DMS 273 (cell line): ENCODE results near the gene GATB.
"Not testable (repeated sequence)": the region's sequence is repeated elsewhere in the genome, so short reads cannot be mapped to it uniquely, and the experiment has no call there.

Experiments used
- DNase-seq: peaks from one replicate; lab custom pipeline; 2025; ENCODE audit not compliant: unreplicated experiment; lab: John Stamatoyannopoulos, UW

The GATB gene

DNA sequence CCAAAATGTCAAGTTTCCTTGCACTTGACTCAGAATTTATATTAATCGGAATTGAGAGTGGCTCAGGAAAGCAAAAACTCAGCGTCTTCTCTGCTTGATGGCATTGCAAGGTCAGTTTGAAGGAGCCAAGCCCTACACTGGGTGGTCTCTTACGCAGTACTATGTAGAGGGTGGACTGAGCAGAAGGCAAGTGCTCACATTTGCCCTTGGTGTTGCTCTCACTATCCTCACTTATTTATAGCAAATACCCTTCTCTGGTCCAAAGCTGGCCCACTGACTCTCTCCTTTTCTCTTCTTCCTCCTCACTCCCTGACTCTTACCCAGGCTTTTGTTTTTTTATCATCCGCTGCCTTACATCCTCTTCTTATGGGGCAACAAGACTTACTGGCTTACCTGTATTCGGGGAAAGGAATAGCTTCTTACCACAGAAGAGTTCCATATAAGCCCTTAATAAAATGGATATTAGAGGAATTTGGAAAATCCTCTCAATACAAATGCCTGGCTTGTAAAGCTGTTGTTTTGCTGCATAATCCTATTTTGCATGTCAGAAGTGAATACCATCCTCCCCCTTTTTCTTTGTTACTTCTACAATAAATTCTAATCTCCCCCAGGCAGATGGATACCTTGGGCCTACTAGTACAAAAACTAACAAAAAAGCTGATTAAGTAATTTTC is 24.8 kb upstream of the GATB start:
- no peak for DNase-seq

DNA sequence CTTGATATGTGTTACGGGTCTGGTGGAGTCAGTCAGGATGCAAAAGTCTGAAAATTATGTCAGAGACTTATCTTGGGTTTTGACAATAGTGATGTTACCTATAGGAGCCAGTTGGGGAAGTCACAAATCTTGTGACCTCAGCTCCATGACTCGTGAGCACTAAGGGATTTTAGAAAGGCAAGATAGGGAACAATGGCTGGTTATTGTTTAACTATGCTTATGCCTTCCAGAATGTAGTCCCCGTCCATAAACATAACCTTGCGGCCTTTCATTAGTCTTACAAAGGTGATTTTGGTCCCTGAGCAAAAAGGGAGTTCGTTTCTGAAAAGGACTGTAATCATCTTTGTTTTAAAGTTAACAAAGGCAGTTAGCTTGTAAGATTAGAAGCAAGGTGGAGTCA is 23.9 kb upstream of the GATB start:
- no peak for DNase-seq

DNA sequence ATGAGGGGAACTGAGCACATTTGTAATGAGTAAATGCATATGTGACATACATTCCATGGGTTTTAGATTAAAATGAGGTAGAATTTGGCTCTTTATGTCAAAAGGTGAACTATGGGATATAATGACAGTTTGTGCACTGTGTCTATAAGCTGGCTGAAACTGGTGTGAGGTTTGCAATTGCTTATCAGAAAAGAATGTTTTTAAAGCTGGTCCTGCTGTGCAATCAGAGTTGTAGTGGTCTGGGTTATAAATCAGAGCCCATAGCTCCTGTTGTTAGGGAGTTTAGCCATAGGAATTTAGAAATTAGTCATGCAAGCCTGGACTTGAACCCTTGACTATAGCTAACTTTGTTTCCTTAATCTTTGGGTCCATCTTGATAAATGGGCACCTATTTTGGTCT is 23.1 kb upstream of the GATB start:
- DNase-seq, result no peak

- no peak for DNase-seq
Measured at GRCh38 chr4:151782296-151782695, 21.5 kb upstream of the GATB start.

DNA sequence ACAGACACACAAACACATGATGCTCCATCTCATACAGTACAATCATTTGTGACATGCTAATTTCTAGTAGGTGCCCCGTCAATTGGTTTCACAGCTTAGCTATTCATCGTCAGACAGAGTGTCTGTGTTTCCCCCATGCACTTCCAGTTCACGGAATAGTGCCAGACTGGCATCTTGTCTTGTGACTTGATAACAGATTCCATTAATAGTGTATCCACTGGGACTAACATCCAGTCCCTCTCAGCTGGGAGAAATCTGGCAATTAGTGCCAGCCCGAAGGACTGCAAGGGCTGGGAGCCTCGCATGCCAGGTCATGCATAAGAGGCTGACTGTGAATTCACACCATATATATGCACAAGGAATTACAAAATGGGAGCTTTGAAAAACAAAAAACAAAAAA is 20.2 kb upstream of the GATB start:
- no peak for DNase-seq

DNA sequence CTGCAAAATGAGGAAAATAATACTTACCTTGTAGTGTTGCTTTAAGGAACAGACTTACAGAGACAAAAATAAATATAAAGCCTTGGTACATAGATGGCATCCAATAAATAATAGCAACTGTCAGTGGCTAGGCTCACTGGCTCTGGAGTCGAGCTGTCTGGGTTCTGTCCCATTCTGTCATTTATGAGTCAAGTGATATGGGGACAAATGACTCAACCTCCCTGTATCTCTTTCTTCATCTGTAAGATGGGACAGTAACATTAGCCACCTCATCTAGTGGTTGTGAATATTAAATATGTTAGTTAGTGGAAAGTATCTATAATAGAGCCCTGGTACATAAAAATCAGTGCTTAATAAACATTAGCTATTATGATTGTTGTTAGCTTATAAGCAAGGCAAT is 16.7 kb upstream of the GATB start:
- no peak for DNase-seq

DNA sequence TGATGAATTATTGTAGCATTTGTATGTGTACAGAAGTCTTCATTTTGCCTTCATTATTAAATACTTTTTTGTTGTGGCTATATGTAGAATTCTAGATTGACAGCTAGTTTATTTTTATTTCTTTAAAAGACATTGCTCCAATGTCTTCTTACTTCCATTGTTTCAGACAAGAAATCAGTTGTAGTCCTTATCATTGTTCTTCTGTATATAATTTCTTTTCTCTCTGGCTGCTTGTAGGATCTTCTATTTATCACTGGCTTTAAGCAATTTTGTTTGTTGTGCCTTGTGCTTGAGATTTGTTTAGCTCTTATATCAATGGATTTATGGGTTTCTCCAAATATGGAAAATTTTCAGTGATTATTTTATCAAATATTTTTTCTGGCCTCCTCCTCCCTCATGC is 13.5 kb upstream of the GATB start:
- no peak for DNase-seq

- no peak for DNase-seq
Measured at GRCh38 chr4:151772274-151772673, 11.5 kb upstream of the GATB start.

GRCh38 chr4:151771664-151772063 is 10.9 kb upstream of the GATB start:
- peak; percentile 21 for DNase-seq

- no peak for DNase-seq
Measured at GRCh38 chr4:151770154-151770553, 9.3 kb upstream of the GATB start.

DNA sequence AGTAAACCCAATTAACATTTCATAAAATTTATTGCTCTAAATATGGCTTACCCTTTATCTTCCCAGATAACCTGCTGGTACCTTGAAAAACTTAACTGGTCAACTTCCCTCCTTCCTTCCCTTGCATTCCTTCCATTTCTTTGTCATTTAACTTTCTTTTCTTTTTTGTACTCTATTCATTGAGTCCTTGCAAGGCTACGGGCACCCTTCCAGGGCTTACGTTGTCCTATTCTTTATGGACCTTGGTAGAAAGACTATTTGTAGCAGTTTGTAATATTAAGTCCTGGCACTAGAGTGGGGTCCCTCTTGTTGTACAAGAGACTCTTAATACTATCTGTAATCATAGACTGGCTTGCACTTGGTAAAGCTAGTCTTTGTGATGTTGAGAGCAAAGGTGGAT is 8.0 kb upstream of the GATB start:
- no peak for DNase-seq

- no peak for DNase-seq
Measured at GRCh38 chr4:151766691-151767090, 5.9 kb upstream of the GATB start.

GRCh38 chr4:151760002-151760401 is 805 bp downstream of the GATB start:
- DNase-seq, result peak; percentile 18

DNA sequence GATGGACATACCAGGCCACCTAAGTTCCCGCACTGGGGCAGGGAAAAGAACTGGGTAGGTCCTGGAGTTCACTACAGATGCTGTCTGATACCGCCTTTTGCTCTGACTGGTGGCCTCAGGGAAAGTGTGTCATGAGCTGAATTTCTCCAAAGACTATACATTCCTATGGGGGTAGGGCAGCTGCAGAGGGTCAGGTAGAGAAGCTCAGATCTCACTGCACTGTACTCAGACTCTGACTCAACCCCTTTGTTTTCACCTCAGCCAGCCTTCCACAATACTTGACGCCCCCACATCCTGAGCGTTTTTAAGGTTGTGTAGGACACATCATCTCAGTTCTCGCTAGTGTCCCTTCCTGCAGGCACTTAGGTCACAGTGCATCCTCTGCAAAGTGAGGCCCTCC is 7.8 kb downstream of the GATB start:
- no peak for DNase-seq

GRCh38 chr4:151750156-151750555 is 10.7 kb downstream of the GATB start:
- DNase-seq, result no peak

DNA sequence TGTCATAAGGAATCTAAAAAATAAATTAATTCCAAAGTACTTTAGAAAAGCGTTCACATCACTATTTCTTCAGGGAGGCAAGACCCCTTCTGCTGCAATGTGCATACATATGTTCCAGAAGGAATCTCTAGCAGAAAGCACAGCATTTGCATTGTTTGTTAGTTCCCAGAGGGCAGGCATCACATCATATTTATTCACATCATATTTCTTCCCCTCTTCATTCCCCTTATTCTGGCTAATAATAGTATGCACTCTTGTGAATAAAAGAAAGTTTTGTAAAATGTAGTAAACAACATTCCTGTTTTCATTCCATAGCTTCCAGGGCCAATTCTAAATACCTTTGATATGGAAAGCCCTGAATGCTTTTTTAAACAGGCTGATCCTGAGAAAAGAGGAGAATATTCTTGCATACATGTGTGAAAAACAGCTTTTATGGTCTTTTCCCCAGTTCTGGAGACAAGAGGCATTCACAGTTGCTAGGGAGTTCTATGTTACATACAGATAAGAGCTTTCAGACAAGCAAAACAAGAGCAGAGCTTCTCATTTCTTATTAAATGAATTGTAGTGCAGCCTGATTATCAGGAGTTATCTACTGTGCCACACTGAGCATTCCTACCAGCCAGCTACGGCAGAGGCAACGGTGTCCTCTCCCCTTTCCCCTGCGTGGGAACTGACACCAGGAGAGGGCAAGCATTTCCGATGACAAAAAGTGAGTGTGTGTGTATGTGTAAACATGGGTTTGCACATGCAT is 15.2 kb downstream of the GATB start:
- no peak for DNase-seq

GRCh38 chr4:151744614-151745013 is 16.2 kb downstream of the GATB start:
- no peak for DNase-seq

GRCh38 chr4:151743894-151744293 is 16.9 kb downstream of the GATB start:
- no peak for DNase-seq

DNA sequence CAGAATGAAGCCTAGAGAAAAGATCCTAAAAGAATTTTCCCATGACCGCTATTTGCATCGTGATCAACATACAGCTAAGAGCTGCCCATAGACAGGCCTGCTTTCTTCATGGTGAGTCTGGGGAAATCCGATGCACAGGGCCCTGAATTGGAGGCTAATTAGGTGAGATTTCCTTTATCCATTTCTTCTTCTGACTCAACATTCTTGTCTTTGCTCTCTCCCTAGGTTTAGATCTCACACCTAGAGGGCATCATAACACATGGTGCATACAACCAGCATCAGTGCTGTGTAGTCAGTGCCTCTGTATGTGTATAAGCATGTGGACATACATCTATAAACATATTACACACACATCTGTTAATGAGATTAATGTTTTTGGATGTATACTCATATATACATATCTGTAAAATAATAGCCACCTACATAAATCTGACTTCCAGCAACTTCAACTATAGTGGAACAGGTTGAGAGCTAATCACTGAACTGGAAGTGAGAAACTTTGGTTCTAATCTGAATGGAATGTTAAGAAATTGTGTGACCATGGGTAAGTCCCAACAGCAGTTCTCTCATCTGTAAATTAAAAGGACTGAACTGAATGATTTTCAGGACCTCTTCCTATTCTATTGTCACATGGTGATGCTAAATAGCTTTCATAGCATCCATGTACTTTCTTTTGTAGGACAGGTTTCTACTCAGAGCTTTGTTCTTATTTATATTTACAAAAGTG is 17.5 kb downstream of the GATB start:
- DNase-seq, result no peak

- no peak for DNase-seq
Measured at GRCh38 chr4:151738720-151739517, 21.9 kb downstream of the GATB start.

DNA sequence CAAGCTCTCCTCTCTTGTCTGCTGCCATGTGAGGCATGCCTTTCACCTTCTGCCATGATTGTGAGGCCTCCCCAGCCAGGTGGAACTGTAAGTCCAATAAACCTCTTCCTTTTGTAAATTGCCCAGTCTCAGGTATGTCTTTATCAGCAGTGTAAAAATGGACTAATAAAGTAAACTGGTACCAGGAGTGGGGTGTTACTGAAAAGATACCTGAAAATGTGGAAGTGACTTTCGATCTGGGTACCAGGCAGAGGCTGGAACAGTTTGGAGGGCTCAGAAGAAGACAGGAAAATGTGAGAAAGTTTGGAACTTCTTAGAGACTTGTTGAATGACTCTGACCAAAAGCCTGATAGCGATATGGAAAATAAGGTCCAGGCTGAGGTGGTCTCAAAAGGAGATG is 24.0 kb downstream of the GATB start:
- not testable (repeated sequence) for DNase-seq
